ENCODE measurements around the gene JAM3.

JAM3 gene

GRCh38 chr11:134021326-134021725 lies 47.5 kb upstream of the JAM3 start:
- no peaks in the 10 kb centered on the region for H3K79me2 ChIP-seq (ENCODE audit: control insufficient read depth, low read length)
- H3K9me2 ChIP-seq (replicated peaks; ENCODE audit: control insufficient read depth, low read length): no peaks in the 10 kb centered on the region
- H3K27ac ChIP-seq (ENCODE audit: low read depth, low read length): no peak overlapping the region
- no peaks in the 10 kb centered on the region for H3F3A ChIP-seq (ENCODE audit: control insufficient read depth, insufficient read depth)
- H3K36me3 ChIP-seq (ENCODE audit: control insufficient read depth, low read length): no peaks in the 10 kb centered on the region
- no peak overlapping the region for H3K4me2 ChIP-seq (ENCODE audit: low read length)
- no peaks in the 10 kb centered on the region for H4K20me1 ChIP-seq (ENCODE audit: control insufficient read depth, insufficient read depth, low read depth, low read length)
- TF ChIP-seq EZH2phosphoT487 (IDR thresholded peaks at IDR 0.05; ENCODE audit: borderline replicate concordance, low read length): no peak
- no peak for TF ChIP-seq CTCF (IDR thresholded peaks at IDR 0.05; ENCODE audit: low read depth, low read length, poor library complexity, severe bottlenecking)
- H3K9me3 ChIP-seq (ENCODE audit: control insufficient read depth, insufficient read depth, low read length): no peaks in the 10 kb centered on the region
- no peak overlapping the region for H3K4me3 ChIP-seq (ENCODE audit: low read length)
- no peaks in the 10 kb centered on the region for H3K4me1 ChIP-seq (ENCODE audit: control insufficient read depth, low read length)
- no peaks in the 10 kb centered on the region for H3K27me3 ChIP-seq (ENCODE audit: control insufficient read depth, low read length)

GRCh38 chr11:134022748-134023147 lies 46.1 kb upstream of the JAM3 start:
- no peaks in the 10 kb centered on the region for H3K36me3 ChIP-seq (ENCODE audit: control insufficient read depth, low read length)
- no peaks in the 10 kb centered on the region for H3K9me3 ChIP-seq (ENCODE audit: control insufficient read depth, insufficient read depth, low read length)
- H3K4me1 ChIP-seq (ENCODE audit: control insufficient read depth, low read length): no peaks in the 10 kb centered on the region
- no peaks in the 10 kb centered on the region for H3K9me2 ChIP-seq (replicated peaks; ENCODE audit: control insufficient read depth, low read length)
- no peaks in the 10 kb centered on the region for H4K20me1 ChIP-seq (ENCODE audit: control insufficient read depth, insufficient read depth, low read depth, low read length)
- H3K79me2 ChIP-seq (ENCODE audit: control insufficient read depth, low read length): no peaks in the 10 kb centered on the region
- H3K4me3 ChIP-seq (ENCODE audit: low read length): no peak overlapping the region
- TF ChIP-seq CTCF (IDR thresholded peaks at IDR 0.05; ENCODE audit: low read depth, low read length, poor library complexity, severe bottlenecking): no peak
- no peak for TF ChIP-seq EZH2phosphoT487 (IDR thresholded peaks at IDR 0.05; ENCODE audit: borderline replicate concordance, low read length)
- no peaks in the 10 kb centered on the region for H3K27me3 ChIP-seq (ENCODE audit: control insufficient read depth, low read length)
- H3K27ac ChIP-seq (ENCODE audit: low read depth, low read length): no peak overlapping the region
- no peak overlapping the region for H3K4me2 ChIP-seq (ENCODE audit: low read length)
- H3F3A ChIP-seq (ENCODE audit: control insufficient read depth, insufficient read depth): no peaks in the 10 kb centered on the region

GRCh38 chr11:134024420-134025081 lies 44.3 kb upstream of the JAM3 start:
- H3K27ac ChIP-seq (ENCODE audit: low read depth, low read length): no peak overlapping the region
- TF ChIP-seq CTCF (IDR thresholded peaks at IDR 0.05; ENCODE audit: low read depth, low read length, poor library complexity, severe bottlenecking) (no peak), EZH2phosphoT487 (IDR thresholded peaks at IDR 0.05; ENCODE audit: borderline replicate concordance, low read length) (no peak)
- H3K27me3 ChIP-seq (ENCODE audit: control insufficient read depth, low read length): no peaks in the 10 kb centered on the region
- no peaks in the 10 kb centered on the region for H3K9me2 ChIP-seq (replicated peaks; ENCODE audit: control insufficient read depth, low read length)
- H4K20me1 ChIP-seq (ENCODE audit: control insufficient read depth, insufficient read depth, low read depth, low read length): no peaks in the 10 kb centered on the region
- H3K79me2 ChIP-seq (ENCODE audit: control insufficient read depth, low read length): no peaks in the 10 kb centered on the region
- H3K36me3 ChIP-seq (ENCODE audit: control insufficient read depth, low read length): no peaks in the 10 kb centered on the region
- no peaks in the 10 kb centered on the region for H3K9me3 ChIP-seq (ENCODE audit: control insufficient read depth, insufficient read depth, low read length)
- no peak overlapping the region for H3K4me3 ChIP-seq (ENCODE audit: low read length)
- no peaks in the 10 kb centered on the region for H3F3A ChIP-seq (ENCODE audit: control insufficient read depth, insufficient read depth)
- no peak overlapping the region for H3K4me2 ChIP-seq (ENCODE audit: low read length)
- H3K4me1 ChIP-seq (ENCODE audit: control insufficient read depth, low read length): no peaks in the 10 kb centered on the region

Measured in DOHH2 (cell line).